AG04449 (cell line): ENCODE measurements around the gene HAGHL.

ENCODE experiments used
- CTCF ChIA-PET: fragments of 350-600 bp; formaldehyde crosslinking; extraction: SDS; loops from one replicate; lab custom pipeline; 2021; ENCODE audit warnings: antibody characterized with exemption; lab: Yijun Ruan, JAX
- POLR2A ChIA-PET: fragments of 400-600, 350-600 bp; formaldehyde crosslinking; extraction: SDS; loops from one replicate; lab custom pipeline; 2020; ENCODE audit warnings: antibody characterized with exemption, inconsistent platforms; lab: Yijun Ruan, JAX
- DNase-seq: peaks from one replicate; pipeline ENCODE4 v3.0.0-alpha.2; 2010; ENCODE audit warnings: low read depth, low spot score
- H3K4me3 ChIP-seq: 2 replicates; pipeline ENCODE4 v1.5.1; 2011; ENCODE audit warnings: low read depth, mild to moderate bottlenecking, control low read depth, low read length
- TF ChIP-seq, protein P1 (sequence below): IDR thresholded peaks from one replicate; pipeline ENCODE4 v1.5.1; 2011; ENCODE audit warnings: mild to moderate bottlenecking, moderate library complexity, low read length, control low read depth, inconsistent platforms; ENCODE audit not compliant: insufficient read depth; ENCODE audit errors: missing control alignments

Gene HAGHL

DNA sequence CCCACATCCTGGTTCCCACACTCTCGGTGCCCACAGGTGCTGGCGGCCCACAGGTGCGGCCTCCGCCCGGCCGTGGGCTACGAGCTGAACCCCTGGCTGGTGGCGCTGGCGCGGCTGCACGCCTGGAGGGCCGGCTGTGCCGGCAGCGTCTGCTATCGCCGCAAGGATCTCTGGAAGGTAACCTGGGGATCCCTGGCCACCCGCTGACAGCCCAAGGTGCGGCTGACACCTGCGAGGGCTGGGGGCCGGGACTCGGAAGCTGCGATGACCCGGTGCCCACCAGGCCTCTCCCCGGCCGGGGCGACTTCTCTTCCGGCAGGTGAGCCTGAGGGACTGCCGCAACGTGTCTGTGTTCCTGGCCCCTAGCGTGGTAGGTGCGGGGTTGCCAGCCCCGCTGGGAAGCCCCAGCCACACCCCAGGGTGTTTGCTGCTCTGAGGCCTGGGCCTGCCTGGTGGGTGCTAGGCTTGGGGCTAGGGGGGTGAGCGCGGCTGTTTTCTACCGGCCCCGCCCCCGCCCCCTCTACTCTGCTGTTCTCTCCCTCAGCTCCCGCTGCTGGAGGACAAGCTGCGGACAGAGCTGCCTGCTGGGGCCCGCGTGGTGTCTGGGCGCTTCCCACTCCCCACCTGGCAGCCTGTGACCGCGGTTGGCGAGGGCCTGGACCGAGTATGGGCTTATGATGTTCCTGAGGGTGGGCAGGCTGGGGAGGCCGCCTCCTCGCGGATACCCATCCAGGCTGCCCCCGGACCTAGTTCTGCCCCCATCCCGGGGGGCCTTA is 5.0 kb upstream of the HAGHL start:
- no peak for DNase-seq
- ChIA-PET POLR2A (interaction anchor here (0.6 to 1.4 kb wide), 3 partner anchors 9 to 13 kb away, joined by 3 to 4 read pairs (median 3); no protein-coding TSS in a partner anchor), CTCF (interaction anchor here (0.9 to 3.4 kb wide), 9 partner anchors 9 to 64 kb away, joined by 3 to 25 read pairs (median 6); partner anchors contain the start of gene CIAO3)
- TF ChIP-seq, protein P1, sequence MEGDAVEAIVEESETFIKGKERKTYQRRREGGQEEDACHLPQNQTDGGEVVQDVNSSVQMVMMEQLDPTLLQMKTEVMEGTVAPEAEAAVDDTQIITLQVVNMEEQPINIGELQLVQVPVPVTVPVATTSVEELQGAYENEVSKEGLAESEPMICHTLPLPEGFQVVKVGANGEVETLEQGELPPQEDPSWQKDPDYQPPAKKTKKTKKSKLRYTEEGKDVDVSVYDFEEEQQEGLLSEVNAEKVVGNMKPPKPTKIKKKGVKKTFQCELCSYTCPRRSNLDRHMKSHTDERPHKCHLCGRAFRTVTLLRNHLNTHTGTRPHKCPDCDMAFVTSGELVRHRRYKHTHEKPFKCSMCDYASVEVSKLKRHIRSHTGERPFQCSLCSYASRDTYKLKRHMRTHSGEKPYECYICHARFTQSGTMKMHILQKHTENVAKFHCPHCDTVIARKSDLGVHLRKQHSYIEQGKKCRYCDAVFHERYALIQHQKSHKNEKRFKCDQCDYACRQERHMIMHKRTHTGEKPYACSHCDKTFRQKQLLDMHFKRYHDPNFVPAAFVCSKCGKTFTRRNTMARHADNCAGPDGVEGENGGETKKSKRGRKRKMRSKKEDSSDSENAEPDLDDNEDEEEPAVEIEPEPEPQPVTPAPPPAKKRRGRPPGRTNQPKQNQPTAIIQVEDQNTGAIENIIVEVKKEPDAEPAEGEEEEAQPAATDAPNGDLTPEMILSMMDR, result no peak
- peak overlapping the region; percentile 75 for H3K4me3 ChIP-seq

DNA sequence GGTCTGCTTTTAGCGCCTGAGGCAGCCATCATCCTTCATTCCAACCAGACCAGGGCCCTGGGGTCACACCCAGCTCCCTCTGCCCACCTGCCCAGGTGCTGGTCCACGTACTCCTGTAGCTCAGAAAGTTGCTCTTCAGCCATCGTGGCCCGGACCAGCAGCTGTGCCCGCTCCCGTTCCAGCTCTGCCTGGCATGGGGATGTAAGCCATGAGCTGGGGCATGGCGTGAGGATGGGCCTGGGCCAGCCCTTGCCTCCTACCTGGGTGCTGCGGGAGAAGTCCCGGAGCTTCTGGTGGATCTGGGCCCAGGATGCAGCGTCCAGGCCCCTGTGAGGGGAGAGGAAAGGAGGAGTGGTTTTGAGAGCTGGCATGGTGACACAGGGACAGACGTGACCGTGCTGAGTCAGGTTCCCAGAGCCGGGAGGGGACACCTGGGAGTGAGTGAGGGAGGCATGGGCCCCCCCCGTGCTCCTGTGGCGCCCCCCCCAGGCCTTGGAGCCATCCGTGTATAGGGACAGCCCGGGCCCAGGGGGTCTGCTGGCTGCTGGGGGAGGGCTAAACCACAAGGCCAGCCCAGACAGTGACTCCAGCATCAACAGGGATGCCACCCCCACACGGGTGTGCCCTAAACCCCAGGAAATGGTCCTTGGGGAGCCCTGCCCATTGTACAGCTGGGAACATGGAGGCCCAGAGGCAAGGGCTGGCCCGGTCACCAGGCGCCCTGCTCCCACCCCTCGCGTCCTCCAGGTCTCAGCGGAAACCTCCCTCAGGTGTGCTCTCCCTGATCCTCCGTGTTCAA is 3.9 kb upstream of the HAGHL start:
- no peak for DNase-seq

DNA sequence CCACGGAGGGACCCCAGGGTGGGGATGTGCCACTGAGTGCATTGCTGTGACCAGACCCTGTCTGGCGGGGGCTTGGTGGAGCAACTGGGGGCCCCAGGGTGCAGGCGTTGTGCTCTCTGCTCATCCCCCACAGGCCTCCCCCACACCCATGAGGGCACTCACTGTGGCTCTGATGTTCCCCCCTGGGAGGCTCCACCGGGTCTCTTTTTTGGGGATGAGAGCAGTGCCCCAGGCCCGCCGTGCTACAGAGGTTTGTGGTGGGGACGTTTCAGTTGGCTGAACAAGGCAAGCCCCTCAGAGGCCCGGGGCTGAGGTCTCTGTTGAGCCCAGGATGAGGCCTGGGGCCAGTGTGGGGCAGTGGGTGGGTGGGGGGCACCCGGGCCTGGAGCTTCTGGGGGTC is 3.2 kb upstream of the HAGHL start:
- TF ChIP-seq, protein P1, result no peak
- POLR2A ChIA-PET, result no interaction called here
- CTCF ChIA-PET, result interaction anchor here (1.0 to 7.4 kb wide), 3 partner anchors 10 to 332 kb away, joined by 3 to 75 read pairs (median 16); partner anchors contain the start of genes CIAO3 and METRN
- H3K4me3 ChIP-seq, result no peak overlapping the region
- DNase-seq, result no peak

More for the DNA sequence above, 3.9 kb upstream of the HAGHL start:
- TF ChIP-seq, protein P1, result no peak
- H3K4me3 ChIP-seq, result no peak overlapping the region
- POLR2A ChIA-PET, result interaction anchor here (1.4 kb wide), 1 partner anchor 11 kb away, joined by 4 read pairs; no protein-coding TSS in a partner anchor
- CTCF ChIA-PET, result interaction anchor here (0.9 to 7.4 kb wide), 5 partner anchors 9 to 20 kb away, joined by 3 to 75 read pairs (median 6); partner anchors contain the start of genes CIAO3 and METRN

DNA sequence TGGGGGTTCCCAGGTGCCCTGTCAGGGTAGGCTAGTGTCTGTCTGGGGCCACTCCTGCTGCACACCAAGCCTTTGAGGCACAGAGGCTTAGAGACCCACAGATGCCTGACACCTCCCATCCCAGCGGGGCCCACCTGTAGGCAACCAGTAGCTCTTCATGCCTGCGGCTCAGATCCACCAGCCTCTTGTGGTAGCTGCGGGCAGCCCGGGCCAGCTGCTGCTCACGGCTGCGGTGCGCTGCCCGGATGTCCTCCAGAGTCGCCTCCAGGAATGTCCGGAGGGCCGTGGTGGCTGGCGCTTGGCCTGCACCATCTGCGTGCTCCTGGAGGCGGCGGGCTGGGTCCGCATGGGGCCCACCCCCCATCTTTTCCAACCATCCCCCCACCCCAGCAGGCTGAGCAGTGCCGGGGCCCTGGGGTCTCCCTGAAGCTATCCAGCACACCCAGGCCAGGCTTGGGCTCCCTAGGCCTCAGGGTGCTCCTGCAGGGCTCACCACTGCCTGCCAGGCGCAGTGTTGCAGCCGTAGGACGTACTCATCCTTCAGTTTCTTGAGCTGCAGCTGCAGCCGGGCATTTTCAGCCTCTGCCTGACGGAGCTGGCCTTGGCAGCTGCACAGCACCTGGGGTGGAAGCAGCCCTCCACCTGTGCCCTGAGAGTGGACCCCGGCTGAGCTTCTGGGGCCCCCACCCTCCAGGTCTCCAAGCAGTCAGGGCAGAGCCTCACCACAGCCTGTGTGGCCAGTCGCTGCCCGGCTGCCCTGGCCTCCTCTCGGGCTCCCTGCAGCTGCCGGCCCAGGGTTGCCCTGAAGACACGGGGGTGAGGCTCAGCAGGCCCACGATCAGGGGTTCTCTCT is 2.5 kb upstream of the HAGHL start:
- ChIA-PET CTCF (interaction anchor here (1.0 to 7.4 kb wide), 4 partner anchors 10 to 331 kb away, joined by 3 to 75 read pairs (median 12); partner anchors contain the start of genes CIAO3 and METRN), POLR2A (interaction anchor here (0.8 kb wide), 1 partner anchor 10 kb away, joined by 4 read pairs; the partner anchor contains the start of gene METRN)

DNA sequence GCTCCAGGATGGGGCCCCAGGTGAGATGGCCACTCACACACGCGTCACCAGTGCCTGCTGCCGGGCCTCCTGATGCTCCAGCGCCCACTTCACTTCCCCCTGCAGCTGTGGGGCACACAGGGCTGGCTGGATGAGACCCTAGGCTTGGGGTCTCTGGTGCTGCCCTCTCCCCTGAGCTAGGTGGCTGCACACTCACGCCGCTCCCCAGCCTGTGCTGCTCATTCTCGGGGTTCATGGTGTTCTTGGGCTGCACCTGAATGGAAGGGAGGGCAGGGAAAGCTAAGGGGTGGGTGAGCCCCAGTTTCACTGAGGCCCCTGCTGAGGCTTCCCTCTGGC is 1.9 kb upstream of the HAGHL start:
- no peak for DNase-seq
- CTCF ChIA-PET, result interaction anchor here (1.7 to 7.4 kb wide), 3 partner anchors 11 to 16 kb away, joined by 7 to 75 read pairs (median 16); partner anchors contain the start of genes CIAO3 and METRN
- H3K4me3 ChIP-seq, result no peak overlapping the region
- POLR2A ChIA-PET, result interaction anchor here (0.7 kb wide), 1 partner anchor 9 kb away, joined by 4 read pairs; no protein-coding TSS in a partner anchor
- TF ChIP-seq, protein P1, result no peak

More for the DNA sequence above, 2.5 kb upstream of the HAGHL start:
- DNase-seq, result no peak
- H3K4me3 ChIP-seq, result no peak overlapping the region
- TF ChIP-seq, protein P1, result no peak
